ENCODE results near the gene PAXX.

DNA sequence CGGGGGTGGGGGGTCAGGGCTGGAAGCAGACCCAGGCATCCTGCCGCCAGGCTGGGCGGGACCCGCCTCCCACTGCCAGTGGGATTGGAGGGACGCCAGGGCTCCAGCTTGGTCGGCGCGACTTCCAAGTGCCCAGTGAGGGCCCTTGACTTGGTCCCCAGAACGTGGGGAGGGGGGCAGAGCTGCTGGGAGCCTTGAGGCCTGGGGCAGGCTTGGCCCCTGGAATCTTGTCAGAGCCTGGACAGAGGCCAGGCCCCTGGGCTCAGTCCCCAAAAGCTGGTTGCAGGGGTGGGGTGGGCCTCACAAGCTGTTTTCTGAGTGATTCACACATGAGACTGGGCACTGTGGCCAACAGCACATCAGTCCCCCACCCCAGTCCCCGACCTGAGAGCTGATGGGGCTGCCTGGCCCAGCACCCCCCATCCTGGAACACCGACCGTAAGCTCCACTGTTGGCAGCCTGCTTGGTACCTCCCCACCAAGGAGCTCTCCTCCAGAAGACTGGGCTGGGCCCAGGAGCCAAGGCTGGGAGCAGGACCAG is 3.6 kb downstream of the PAXX start:
- TF ChIP-seq, protein P1, sequence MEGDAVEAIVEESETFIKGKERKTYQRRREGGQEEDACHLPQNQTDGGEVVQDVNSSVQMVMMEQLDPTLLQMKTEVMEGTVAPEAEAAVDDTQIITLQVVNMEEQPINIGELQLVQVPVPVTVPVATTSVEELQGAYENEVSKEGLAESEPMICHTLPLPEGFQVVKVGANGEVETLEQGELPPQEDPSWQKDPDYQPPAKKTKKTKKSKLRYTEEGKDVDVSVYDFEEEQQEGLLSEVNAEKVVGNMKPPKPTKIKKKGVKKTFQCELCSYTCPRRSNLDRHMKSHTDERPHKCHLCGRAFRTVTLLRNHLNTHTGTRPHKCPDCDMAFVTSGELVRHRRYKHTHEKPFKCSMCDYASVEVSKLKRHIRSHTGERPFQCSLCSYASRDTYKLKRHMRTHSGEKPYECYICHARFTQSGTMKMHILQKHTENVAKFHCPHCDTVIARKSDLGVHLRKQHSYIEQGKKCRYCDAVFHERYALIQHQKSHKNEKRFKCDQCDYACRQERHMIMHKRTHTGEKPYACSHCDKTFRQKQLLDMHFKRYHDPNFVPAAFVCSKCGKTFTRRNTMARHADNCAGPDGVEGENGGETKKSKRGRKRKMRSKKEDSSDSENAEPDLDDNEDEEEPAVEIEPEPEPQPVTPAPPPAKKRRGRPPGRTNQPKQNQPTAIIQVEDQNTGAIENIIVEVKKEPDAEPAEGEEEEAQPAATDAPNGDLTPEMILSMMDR (conservative IDR thresholded peaks at IDR 0.05 in 1 of 2, IDR thresholded peaks at IDR 0.05 in 1 of 2; ENCODE audit: low read depth in 1 of 2, low read length in 2 of 2), result no peak
- no peak for TF ChIP-seq EZH2 (IDR thresholded peaks at IDR 0.05; ENCODE audit: low read length, missing control alignments)
